ENCODE results near the gene HHIPL1.

HHIPL1 gene

DNA sequence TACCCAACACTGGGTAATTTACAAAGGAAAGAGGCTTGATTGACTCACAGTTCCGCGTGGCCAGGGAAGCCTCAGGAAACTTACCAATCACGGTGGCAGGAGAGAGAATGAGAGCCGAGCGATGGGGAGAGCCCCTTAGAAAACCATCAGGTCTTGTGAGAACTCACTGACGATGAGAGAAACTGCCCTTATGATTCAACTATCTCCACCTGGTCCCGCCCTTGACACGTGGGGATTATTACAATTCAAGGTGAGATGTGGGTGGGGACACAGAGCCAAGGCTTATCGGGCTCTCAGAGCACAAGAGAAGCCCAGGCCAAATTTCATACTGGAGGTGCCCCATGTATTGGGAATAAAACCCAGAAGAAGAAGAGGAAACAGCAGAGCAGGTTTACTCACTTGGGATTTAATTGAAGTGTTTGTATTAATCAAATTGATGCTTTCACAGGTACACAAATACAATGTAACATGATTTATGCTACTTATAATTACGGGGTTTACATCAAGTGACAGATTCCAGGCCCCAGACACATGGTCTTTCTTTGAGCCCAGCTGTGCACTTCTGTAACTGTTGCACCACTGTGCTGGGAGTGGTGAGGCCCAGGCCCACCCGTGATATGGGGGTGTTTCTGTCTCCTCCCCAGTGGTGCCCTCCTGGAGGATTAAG is 32.7 kb upstream of the HHIPL1 start:
- DNase-seq: no peak

DNA sequence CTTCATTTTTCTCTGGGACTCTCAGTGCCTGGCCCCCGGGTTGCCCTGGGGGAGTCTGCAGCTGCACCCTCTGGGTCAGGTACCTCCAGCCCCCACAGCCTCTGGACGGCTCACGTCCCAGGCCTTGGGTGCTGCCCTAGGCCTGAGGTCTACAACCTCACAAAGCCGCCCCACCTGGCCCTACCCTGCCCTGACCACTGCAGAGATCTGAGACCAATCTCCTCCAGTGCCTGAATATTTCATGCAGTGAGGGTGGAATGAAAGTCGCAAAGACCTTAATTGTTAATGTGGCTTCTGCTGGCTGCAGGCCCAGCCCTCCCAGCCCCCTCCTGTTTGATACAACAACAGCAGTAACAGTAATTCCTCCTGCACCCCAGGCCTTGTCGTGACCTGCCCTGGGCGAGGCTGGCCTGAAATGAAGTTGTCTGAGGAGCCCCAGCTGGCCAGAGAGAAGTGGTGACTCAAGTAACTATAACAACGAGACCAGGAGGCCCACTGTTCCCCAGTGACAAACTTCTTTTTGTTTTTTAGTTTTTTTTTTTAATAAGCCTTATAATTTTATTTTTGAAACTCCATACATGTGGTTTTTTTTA is 32.1 kb upstream of the HHIPL1 start:
- DNase-seq: no peak

DNA sequence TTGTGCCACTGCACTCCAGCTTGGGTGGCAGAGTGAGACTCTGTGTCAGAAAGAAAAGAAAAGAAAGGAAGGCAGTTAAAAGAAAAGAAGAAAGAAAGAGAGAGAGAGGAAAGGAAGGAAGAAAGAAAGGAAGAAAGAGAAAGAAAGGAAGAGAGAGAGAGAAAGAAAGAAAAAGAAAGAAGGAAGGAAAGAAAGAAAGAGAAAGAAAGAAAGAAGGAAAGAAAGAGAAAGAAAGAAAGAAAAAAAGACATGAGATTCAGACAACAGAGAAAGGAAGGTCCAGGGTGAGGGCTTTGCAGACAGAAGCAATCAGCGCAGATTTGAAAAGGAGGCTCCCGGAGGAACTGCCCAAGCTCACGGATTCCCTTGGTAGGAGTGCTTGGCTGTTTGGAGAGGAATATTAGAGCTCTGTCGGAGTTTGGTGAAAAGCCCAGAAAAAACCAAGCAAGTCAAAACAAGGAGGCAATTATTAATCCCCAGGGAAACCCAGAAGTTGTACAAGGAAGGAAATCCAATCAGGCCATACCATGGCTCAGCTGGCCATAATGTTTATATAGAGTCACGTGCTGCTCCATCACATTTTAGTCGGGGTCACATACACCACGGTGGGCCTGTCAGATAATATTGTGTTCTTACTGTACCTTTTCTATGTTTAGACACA is 29.3 kb upstream of the HHIPL1 start:
- DNase-seq: no peak

DNA sequence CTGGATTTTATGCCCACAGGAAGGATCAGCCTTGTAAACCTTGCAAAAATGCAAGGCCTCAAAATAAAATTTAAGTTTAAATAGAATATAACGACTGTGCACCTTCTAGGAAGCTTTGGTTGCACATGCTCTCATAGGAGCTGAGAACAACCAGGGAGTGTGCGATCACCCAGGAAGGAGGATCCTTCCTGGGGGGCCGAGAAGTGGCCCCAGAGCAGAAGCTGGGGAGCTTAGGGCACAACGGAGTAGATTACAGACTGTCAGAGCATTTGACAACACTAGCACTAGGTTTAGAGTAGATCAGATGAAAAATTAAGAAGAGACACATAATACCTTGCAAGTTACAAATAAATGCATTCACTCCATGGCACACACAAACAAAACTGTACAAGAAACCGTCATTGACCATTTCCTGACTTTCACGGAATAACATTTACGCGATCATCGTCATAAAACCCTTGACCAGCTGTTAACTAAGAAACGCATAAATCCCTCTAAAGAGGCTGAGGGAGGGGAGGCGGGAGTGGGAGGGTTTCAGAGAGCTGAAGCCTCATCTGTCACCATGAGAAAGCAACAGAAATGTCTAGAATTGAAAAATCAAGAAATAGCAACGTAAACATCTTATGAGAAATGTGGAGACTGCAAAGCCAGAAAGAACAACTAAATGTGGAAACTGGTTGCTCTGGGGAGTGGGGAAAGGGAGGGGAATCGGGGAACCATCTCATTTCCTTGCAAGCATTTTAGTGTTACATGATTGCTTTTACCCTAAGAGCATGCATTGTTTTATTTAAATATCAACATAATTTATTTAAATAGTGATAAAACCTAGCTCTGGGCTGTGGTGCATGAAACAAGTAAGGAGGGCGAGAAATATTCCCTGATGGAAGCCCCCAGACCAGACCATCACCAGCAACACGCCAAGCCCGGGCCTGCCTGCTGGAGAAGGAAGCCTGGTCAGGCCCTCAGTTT is 27.8 kb upstream of the HHIPL1 start:
- DNase-seq: no peak

DNA sequence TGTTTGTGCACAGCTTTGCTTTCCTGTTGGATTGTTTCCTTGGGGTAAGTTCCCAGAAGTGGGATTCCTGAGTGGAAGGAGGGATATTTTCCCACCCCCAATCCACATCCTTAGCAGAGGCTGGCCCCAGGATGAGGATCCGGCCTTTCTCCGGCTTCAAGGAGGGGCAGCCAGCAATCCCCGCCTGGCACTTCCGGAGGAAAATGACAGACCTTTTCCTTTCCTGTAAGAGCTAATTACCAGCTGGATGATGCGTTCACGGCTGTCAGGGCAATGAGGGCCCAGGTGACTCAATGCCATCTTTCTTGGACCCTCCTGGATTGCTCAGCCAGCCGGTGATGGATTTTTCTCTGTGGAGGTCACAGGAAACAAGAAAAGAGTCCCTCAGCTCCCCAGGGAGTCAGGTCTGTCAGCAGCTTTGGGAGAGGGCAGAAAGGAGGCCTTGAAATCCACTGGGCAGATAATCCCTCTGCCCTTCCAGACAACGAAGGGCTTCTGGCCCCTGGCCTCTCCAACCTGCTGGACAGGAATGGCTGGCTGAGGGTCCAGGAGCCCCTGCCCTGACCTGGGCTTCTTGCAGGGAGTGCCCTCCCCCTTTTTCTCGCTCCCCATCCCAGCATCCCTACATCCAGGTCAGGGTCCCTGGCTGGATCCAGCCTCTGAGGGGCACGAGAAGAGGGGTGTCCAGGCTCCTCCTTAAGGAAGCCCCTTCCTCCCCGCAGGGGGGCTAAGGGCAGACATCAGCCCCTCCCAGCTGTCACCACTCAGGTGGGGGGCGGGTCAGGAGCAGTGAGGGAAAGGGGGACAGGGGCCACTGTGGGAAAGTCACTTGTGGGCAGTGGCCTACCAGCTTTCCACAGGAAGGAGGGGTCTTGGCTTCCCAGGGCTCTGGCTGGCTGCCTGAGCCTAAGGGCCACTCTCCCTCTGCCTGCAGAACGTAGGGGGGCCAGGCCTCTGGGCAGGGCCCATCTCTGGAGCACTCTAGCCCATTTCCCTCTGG is 24.8 kb upstream of the HHIPL1 start:
- no peak for DNase-seq

DNA sequence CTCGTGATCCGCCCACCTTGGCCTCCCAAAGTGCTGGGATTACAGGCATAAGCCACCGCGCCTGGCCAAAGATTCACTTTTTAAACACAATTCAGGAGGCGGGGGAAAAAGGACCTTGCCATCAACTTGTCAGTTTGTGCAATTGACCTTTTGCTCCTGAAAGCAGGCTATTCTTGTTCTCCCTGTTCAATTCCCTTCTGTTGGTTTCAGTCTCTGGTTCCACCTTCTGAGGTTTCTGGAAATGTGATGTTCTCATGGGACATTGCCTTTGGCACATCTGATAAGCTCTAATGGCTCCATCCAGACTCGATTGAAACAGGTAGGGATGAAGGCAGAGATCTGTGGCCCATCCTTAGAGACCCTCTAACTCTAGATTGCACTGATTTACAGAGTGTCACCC is 23.0 kb upstream of the HHIPL1 start:
- no peak for DNase-seq

DNA sequence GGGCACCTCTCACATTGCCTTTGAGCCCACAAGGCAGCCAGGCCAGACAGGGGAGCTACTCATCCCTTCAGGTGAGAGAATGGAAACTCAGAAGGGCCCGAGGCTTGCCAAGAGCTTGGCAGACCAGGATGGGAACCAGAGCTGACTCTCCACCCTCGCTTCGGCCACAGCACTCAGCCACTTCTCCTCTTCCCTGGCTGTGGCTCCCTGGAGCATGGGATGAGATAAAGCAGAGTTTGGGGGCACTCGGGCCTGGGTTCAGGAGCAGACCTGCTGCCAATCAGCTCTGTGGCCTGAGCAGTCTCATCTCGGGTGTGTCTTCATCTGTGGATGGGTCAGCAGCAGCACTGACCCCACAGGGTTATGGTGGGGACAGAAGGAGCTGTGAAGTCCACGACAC is 20.9 kb upstream of the HHIPL1 start:
- DNase-seq: no peak

DNA sequence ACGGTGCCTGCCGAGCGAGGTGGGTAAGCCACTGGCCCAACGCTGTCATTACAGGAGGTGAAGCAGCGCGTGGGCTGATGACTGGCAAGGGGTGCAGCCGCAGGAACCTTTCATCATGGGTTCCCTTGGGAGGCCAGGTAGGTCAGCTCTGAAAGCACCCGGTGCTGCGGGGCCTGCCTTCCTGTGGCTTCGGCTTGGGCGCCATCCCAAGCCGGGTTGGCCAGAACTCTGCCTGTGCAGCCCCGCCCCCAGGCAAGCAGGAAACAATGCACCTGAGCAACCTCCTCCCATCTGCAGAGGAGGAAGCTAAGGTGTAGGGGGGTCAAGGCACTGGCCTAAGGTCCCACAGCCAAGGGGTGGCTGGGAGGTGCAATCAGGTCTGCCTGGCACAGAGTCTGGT is 20.0 kb upstream of the HHIPL1 start:
- DNase-seq: no peak

DNA sequence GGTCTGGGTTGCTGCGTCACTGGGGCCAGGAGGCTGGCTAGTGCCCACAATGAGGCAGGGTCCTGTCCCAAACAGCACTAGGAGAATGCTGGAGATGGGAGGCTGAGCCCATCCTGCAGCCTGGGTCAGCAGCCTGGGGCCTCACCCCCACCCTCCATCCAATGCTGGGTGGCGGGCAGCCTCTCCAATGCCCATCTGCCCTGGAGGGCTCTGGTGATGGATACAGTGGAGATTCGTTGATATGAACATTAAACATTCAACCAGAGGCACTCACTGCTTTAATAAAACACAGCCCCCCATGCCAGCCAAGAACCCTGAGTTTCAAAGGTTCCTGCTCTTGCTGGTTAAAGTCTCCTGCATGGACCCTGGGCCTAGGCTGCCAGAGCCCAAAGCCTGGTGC is 19.5 kb upstream of the HHIPL1 start:
- no peak for DNase-seq

DNA sequence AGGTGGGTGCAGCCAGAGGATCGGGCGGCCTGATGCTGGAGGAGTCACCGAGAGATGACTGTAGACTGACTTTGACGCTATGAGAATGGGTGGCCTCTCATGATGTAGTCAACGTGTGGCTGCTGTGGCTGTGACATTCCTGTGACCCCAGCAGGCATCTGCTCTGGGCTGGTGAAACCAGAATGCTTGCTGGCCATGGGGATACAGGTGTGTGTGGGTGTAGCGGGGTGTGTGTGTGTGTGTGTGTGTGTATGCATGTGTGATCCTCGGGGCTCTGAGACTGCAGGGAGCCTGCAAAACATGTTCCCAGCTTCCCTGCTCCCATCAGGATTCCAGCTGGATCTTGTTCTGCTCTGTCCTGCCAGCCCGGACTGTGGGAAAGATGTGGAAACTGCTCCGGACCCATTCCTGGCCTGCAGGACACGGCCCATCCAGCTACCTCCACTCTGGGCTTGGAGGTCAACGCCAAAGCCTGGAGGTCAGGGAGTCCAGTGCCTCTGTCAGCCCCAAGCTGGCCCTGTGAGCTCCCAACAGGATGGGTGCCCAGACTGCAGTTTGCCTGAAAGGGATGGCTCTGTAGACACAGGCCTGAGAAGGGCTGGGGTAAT is 18.8 kb upstream of the HHIPL1 start:
- DNase-seq: no peak

DNA sequence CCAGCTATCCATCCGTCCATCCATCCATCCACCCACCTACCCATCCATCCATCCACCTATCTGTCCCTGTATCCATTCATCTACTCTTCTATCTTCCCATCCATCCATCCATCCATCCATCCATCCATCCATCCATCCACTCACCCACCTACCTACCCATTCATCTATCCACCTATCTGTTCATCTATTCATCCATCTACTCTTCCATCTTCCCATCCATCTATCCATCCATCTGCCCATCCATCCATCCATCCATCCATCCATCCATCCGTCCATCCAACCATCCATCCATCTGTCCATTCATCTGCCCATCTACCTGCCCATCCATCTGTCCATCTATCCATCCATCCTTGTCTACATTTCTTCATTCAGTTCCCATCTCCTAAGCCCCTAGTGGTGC is 17.8 kb upstream of the HHIPL1 start:
- no peak for DNase-seq

DNA sequence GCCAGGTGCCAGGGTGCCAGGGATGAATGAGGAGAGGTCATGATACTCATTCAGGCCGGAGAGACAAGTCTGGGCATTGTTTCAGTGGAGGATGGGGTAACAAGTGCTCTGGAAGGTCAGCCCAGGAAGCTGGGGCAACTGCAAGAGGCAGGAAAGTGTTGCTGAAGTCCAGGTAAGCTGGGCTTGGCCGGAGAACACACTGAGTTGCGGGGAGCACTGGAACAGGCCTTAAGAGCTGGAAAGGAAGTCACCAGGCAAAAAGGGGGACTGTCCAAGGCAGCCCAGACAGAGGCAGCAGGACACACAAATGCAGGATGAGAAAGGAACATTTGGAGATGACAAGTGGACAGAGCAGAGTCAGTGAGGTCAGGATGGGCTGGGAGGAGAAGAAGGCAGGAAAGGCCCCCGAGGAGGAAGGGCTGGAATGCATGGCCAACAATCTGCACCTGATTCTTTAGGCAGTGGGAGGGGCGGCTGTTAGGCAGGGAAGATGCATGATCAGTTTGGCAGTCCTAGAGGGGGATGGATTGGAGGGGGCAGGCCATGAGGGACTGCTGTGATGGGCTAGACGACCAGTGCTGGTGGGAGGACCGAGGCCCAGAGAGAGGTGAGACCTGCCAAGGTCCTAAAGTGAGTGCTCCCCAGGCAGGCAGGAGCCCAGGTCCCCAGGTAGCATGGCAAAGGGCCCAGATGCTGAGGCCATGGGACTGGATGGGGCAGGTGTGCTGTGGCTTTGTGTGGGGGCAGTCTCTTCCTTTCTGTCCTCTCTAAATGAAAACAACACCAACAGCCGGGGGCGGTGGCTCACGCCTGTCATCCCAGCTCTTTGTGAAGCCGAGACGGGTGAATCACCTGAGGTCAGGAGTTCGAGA is 17.2 kb upstream of the HHIPL1 start:
- no peak for DNase-seq

DNA sequence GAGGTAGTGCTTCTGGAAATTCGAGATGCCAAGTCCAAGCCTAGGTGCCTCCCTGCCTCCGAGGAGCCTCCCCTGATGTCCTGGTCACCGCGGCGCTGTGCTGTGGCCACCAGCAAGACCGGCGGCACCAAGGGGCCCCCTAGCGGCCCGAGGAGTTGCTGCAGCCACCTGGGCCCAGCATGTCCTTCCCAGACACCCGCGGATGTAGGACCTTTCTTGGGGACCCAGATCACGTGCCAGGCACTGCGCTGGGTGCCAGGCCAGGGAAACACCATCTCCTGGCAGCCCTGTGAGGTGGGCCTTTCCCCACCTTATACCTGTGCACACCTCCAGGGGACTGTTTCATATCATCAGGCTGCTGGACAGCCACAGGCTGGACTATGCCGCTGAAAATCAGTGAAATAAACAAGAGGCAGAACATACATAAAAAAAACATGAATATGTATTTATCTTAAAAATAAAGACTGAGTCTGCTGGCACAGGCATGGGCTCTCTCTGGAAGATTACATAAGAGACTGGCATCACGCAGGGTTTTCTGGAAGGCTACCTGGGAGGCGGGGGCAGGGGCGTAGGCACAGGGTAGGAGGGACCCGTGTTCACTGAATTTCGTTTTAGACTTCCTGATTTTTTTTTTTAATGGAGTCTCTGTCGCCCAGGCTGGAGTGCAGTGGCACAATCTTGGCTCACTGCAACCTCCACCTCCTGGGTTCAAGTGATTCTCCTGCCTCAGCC is 15.9 kb upstream of the HHIPL1 start:
- DNase-seq: peak; percentile 57

DNA sequence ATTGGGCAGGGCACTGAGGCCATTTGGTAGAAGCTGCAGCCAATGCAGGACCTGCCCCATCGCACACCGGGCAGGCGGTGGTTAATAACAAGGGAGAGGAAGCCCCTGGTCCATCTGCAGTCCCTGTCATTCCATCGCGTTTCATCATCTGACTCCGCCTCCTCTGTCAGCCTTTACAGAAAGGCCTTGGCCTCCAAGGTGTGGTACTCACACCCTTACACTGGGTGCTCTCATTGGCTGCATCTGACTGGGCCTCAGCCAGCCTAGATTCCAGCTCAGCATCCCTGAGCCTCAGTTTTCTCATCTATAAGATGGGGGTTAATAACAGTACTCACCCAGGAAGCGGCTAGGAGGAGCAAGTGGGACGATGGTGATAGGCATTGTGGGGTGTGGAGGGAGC is 14.7 kb upstream of the HHIPL1 start:
- no peak for DNase-seq

DNA sequence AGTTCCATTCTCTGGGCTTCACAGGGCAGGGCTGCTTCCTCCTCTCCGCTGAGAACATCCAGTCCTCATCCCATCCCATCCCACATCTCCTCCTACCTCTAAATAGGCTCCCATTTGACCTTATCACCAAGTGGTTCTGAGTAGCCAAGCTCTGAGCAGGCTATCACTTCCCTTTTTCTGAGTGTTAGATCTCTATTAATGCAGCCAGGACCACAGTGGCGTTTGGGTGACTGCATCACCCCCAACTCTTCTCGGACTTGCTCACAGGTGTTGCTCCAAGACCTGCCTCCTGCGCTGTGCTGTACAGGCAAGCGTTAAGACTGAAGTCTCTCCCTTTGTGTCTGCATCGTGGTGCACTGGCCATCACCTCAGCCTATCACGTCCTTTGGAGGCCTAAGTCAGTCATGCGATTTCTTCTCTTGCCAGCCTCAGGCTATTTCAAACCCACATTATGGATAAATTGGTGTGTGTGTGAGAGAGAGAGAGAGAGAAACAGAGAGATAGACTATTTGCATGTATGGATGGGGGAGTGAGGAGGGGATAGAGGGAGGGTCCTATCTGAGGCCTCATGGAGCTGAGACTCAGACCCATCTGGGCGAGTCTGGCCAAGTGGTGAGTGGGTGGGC is 12.4 kb upstream of the HHIPL1 start:
- no peak for DNase-seq

DNA sequence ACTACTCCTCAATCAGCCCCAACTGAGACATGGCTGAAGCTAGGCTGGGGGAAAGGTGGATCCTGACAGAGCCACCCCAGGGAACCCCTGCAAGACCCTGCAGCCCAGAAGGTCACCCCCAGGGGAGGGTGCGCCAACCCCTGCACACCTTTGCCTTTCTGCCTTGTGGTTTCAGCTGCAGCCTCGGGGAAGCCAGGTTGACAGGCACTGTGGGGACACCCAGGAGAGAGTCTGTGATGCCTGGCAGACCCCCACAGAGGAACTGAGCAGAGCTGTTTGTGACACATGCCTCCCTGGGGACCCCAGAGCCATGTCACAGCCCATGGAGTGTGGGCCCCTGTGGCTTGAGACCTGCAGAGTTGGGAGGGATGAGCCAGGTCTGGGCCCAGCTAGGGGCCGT is 11.8 kb upstream of the HHIPL1 start:
- no peak for DNase-seq

DNA sequence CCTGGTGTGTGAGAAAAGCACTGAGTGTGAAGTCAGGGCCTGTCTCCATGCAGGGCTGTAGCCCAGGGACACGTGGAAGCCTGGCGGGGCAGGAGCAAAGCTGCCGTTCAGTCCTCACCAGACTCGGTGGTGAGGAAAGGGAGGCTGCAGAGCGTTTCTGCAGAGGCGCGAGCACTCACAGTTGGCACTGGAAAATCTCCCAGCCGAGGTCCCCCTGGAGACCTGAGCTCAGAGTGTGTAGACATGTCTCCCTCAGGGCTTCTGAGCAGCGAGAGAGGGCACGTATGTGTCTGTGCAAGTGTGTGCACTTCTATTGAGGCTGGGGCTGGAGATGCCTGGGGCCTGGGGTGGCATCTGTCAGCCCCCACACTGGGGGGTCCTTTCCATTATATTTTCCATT is 11.0 kb upstream of the HHIPL1 start:
- no peak for DNase-seq

DNA sequence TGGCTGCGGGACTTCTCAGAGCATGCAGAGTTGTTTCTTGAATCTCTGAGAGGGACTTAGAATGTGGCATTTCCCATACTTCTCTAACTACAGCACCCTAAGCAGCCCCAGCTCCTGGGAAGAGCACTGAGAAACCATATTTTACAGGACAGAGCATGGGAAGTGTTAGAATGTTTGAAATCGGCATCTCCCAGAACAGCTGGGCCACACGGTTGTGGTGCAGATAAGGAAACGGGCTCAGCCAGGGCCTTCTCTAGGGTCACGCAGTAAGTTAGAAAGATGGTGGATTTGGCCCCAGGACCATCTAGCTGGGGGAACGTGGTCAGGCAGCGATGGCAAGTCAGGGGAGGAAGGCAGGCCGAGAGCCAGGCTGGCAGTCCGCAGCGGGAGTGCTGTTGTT is 10.5 kb upstream of the HHIPL1 start:
- no peak for DNase-seq

DNA sequence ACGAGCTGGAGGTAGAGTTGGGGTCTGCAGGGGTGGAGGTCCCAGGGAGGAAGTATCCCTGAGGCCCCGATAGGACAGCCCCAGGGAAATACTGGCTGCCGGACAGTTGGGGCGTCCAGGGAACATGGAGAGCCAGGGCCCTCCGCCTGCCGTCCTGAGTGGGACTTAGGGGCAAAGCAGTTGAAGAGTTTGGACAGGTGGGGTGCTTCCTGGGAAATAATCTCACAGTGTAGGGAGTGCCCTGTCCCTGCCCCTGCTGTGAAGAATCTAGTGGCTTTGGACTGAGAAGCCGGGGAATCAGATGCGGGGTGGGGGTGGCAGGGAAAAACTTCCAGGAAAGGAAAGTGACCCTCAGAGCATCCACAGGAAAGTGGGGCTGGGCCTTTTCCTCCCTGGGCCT is 9.8 kb upstream of the HHIPL1 start:
- no peak for DNase-seq

DNA sequence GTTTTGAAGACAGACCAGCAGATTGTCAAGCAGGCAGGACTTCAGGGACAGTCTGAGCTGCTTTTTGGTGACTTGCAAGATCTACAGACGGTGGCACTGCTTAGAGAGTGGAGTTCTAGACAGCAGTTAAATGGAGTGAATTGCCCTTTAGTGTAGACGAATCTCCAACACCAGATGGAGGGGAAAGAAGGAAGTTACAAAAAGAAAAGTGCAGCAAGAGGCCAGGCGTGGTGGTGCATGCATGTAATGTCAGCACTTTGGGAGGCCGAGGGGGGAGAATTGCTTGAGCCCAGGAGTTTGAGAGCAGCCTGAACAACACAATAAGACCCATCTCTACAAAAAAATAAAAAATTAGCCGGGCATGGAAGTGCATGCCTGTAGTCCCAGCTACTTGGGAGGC is 8.4 kb upstream of the HHIPL1 start:
- no peak for DNase-seq

Data from activated CD4-positive, alpha-beta T cell treated with anti-CD3 and anti-CD28 coated beads, Interleukin-2, amount 50 U/mL, for 1 hour (primary cell).